HepG2 (cell line): ENCODE data around the gene TIMM23. TPM values are rescaled to one million over a fixed set of nuclear protein-coding genes. Genes with fewer than 3 reads are reported as not detected.

ENCODE experiments used
- BCL6 ChIP-seq: IDR thresholded peaks from 2 replicates; pipeline ENCODE4 v1.6.1; 2016; ENCODE audit warnings: missing genetic modification reagents, missing compliant biosample characterization
- CENPT ChIP-seq: sonication (generic); formaldehyde crosslinking; IDR thresholded peaks from 2 replicates; pipeline ENCODE4 v1.8.0; 2022; ENCODE audit warnings: low read depth, mild to moderate bottlenecking, moderate library complexity, missing genetic modification reagents
- FOXC1 ChIP-seq: sonication (generic); formaldehyde crosslinking; IDR thresholded peaks from 2 replicates; pipeline ENCODE4 v1.8.0; 2022; ENCODE audit warnings: mild to moderate bottlenecking, missing genetic modification reagents, borderline replicate concordance
- KAT7 ChIP-seq: IDR thresholded peaks from 2 replicates; pipeline ENCODE4 v1.6.1; 2018; ENCODE audit warnings: borderline replicate concordance, missing compliant biosample characterization
- MTA1 ChIP-seq: sonication (generic); formaldehyde crosslinking; IDR thresholded peaks from 2 replicates; pipeline ENCODE4 v1.4.0; 2020; ENCODE audit warnings: missing genetic modification reagents, mild to moderate bottlenecking, borderline replicate concordance
- MTF1 ChIP-seq: sonication (generic); formaldehyde crosslinking; IDR thresholded peaks from 2 replicates; pipeline ENCODE4 v1.5.0; 2020; ENCODE audit warnings: missing genetic modification reagents
- MYPOP ChIP-seq: sonication (generic); formaldehyde crosslinking; IDR thresholded peaks from 2 replicates; pipeline ENCODE4 v1.8.1; 2023; ENCODE audit warnings: mild to moderate bottlenecking, moderate library complexity, missing genetic modification reagents
- NFRKB ChIP-seq: fragments of 450-650 bp; IDR thresholded peaks from 2 replicates; pipeline ENCODE4 v1.6.1; 2017
- PAXIP1 ChIP-seq: sonication (generic); formaldehyde crosslinking; conservative IDR thresholded peaks from 2 replicates; pipeline ENCODE4 v1.4.0; 2020; ENCODE audit warnings: mild to moderate bottlenecking, missing genetic modification reagents, moderate library complexity
- RFXAP ChIP-seq: sonication (generic); formaldehyde crosslinking; IDR thresholded peaks from 2 replicates; pipeline ENCODE4 v1.4.0; 2020; ENCODE audit warnings: missing genetic modification reagents, borderline replicate concordance
- THAP8 ChIP-seq: sonication (generic); formaldehyde crosslinking; IDR thresholded peaks from 2 replicates; pipeline ENCODE4 v1.5.1; 2020; ENCODE audit warnings: missing genetic modification reagents, mild to moderate bottlenecking, borderline replicate concordance
- ZBTB42 ChIP-seq: sonication (generic); formaldehyde crosslinking; IDR thresholded peaks from 2 replicates; pipeline ENCODE4 v1.5.0; 2020; ENCODE audit warnings: mild to moderate bottlenecking, missing genetic modification reagents
- ZNF839 ChIP-seq: sonication (generic); formaldehyde crosslinking; IDR thresholded peaks from 2 replicates; pipeline ENCODE4 v1.4.0; 2020; ENCODE audit warnings: missing genetic modification reagents, mild to moderate bottlenecking, borderline replicate concordance
- ZNF850 ChIP-seq: sonication (generic); formaldehyde crosslinking; conservative IDR thresholded peaks from 2 replicates; pipeline ENCODE4 v1.9.0; 2021; ENCODE audit warnings: mild to moderate bottlenecking, missing genetic modification reagents
- polyA plus RNA-seq, 8 experiments: library from polyadenylated mRNA; depleted of rRNA in 3 of 8; stranded (reverse) in 7 of 8; unstranded in 1 of 8; fragments of >200 nt; fragmentation: Illumina TruSeq in 4 of 8; extraction: Trizol in 4 of 8; gene quantifications; 2 replicates each; pipeline versions ENCODE4 v1.2.1 to v1.2.3, GENCODE V29; 2011 to 2016; ENCODE audit warnings: low read depth in 4 of 8, missing spikeins in 1 of 8, mixed read lengths in 1 of 8; ENCODE audit not compliant: insufficient read depth in 1 of 8
- total RNA-seq, 5 experiments: library from RNA; depleted of rRNA; stranded (reverse); fragments of >200 nt; fragmentation: Illumina TruSeq; extraction: Trizol; gene quantifications; 2 replicates each; pipeline ENCODE4 v1.2.3, GENCODE V29; 2016; ENCODE audit warnings: low read depth in 1 of 5
- TF ChIP-seq, protein P1 (sequence below): sonication (generic); formaldehyde crosslinking; IDR thresholded peaks from 2 replicates; pipeline ENCODE4 v1.5.1; 2020; ENCODE audit warnings: mild to moderate bottlenecking, missing genetic modification reagents, borderline replicate concordance

TIMM23 gene
- total and polyA plus RNA-seq, 2 of the 13 experiments (the other 11 are each of a cell fraction or from before 2014, with no cell fraction given): 80.2 to 98.6 TPM

DNA sequence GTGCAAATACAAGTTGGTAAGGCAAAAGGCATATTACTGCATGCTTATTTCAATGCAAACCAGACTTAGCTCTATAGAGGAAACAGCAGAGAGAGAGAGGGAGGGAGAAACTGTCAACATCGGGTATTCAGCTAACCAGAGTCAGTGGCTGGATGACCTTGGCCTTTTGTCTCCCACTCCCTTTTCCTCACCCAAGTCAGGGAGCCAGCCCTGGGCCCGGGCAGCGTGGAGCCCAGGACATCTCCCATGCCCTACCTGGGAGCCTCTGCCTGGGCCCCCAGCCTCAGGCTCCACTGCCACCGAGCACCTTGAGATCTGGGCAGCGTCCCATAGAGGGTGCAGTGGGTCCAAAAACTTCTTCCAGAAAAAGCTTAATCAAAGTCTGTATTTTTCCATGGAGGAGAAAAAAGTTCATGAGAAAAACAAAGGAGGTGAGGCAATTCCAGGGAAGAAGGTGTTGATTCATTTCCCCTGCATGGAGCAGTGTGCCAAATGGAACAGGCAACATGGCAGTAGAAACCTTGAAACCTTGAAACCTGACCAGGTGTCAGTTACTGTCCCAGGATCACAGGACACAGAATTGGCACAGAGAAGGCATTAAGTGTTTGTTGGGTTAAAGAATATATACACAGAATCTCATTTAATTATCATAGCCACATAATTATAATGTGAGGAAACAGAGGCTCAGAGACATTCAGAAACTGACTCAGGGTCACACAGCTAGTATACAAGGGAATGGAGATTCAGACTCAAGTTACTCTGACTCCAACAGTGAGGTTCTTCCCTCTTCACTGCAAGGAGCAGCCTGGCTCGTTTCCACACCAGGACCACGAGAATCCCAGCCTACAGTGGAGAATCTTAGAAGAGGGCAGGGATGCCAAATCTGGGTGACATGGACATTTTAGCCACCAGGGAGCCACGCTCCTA lies 63.9 kb downstream of the TIMM23 start (continued):
- TF ChIP-seq, protein P1, sequence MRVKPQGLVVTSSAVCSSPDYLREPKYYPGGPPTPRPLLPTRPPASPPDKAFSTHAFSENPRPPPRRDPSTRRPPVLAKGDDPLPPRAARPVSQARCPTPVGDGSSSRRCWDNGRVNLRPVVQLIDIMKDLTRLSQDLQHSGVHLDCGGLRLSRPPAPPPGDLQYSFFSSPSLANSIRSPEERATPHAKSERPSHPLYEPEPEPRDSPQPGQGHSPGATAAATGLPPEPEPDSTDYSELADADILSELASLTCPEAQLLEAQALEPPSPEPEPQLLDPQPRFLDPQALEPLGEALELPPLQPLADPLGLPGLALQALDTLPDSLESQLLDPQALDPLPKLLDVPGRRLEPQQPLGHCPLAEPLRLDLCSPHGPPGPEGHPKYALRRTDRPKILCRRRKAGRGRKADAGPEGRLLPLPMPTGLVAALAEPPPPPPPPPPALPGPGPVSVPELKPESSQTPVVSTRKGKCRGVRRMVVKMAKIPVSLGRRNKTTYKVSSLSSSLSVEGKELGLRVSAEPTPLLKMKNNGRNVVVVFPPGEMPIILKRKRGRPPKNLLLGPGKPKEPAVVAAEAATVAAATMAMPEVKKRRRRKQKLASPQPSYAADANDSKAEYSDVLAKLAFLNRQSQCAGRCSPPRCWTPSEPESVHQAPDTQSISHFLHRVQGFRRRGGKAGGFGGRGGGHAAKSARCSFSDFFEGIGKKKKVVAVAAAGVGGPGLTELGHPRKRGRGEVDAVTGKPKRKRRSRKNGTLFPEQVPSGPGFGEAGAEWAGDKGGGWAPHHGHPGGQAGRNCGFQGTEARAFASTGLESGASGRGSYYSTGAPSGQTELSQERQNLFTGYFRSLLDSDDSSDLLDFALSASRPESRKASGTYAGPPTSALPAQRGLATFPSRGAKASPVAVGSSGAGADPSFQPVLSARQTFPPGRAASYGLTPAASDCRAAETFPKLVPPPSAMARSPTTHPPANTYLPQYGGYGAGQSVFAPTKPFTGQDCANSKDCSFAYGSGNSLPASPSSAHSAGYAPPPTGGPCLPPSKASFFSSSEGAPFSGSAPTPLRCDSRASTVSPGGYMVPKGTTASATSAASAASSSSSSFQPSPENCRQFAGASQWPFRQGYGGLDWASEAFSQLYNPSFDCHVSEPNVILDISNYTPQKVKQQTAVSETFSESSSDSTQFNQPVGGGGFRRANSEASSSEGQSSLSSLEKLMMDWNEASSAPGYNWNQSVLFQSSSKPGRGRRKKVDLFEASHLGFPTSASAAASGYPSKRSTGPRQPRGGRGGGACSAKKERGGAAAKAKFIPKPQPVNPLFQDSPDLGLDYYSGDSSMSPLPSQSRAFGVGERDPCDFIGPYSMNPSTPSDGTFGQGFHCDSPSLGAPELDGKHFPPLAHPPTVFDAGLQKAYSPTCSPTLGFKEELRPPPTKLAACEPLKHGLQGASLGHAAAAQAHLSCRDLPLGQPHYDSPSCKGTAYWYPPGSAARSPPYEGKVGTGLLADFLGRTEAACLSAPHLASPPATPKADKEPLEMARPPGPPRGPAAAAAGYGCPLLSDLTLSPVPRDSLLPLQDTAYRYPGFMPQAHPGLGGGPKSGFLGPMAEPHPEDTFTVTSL (CRISPR knock-in tag): peak; percentile 44; the same call in 1 of the 2 replicates
- TF ChIP-seq KAT7 (CRISPR knock-in tag): no peak
- peak; percentile 68; the same call in 1 of the 2 replicates for TF ChIP-seq RFXAP
- TF ChIP-seq PAXIP1 (CRISPR knock-in tag): peak; percentile 88
- TF ChIP-seq THAP8: peak; percentile 38; the same call in 1 of the 2 replicates
- TF ChIP-seq ZNF850: no peak
- TF ChIP-seq ZNF839 (CRISPR knock-in tag): peak; percentile 54; the same call in 1 of the 2 replicates
- 0 out of 2 replicates have a peak, but pooled peaks have one; percentile 73 for TF ChIP-seq ZBTB42 (CRISPR knock-in tag)
- peak; percentile 97 for TF ChIP-seq MTA1 (CRISPR knock-in tag)
- TF ChIP-seq MYPOP (CRISPR knock-in tag): 0 out of 2 replicates have a peak, but pooled peaks have one; percentile 24
- no peak for TF ChIP-seq NFRKB
- TF ChIP-seq BCL6 (CRISPR knock-in tag): peak; percentile 62
- TF ChIP-seq CENPT (CRISPR knock-in tag): no peak
- no peak for TF ChIP-seq MTF1 (CRISPR knock-in tag)
- TF ChIP-seq FOXC1: 0 out of 2 replicates have a peak, but pooled peaks have one; percentile 54
